ENCODE measurements around the gene ABCA1. TPM values are rescaled to one million over a fixed set of nuclear protein-coding genes. Genes with fewer than 3 reads are reported as not detected.
"Not testable (repeated sequence)": the region's sequence is repeated elsewhere in the genome, so short reads cannot be mapped to it uniquely, and the experiment has no call there.

Gene ABCA1
- total RNA-seq, 1 donor, result 73.1 TPM

DNA sequence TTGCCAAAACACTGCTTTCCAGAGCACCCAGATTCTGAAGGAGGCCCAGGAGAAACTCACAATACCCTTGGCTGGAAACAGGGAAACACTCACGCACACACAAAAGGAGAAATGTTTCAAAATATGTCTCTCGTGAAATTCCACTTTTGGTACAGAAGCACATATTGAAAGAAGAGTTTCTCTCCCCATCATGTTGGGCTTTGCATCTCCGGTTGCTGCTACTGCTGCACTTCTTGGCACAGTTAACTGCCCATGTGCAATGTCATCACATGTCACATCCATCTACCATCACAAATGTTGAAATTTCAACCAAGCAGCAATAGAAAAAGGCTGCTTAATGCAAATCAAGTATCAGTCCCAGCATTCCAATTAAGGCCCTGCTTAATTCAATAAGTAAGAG lies 72.1 kb downstream of the ABCA1 start:
- Histone ChIP-seq H3K27ac (ENCODE audit: low read depth, low read length) (no peak overlapping the region), H4K20me1 (ENCODE audit: insufficient read depth, low read length) (no peaks in the 10 kb centered on the region), H3K79me2 (ENCODE audit: insufficient read depth, low read length) (no peaks in the 10 kb centered on the region), H3K4me3 (ENCODE audit: insufficient read depth, low read length) (no peak overlapping the region), H3K4me2 (ENCODE audit: insufficient read depth, low read length) (no peak overlapping the region), H3K4me1 (ENCODE audit: insufficient read depth, low read length) (peaks cover 39% of the 10 kb centered on the region), H3K9me3 (ENCODE audit: low read depth, low read length) (no peaks in the 10 kb centered on the region), H3K36me3 (ENCODE audit: insufficient read depth, low read length) (no peaks in the 10 kb centered on the region), H3K27me3 (ENCODE audit: insufficient read depth, low read length) (no peaks in the 10 kb centered on the region), H2AFZ (ENCODE audit: low read length) (no peak overlapping the region)
- no peak for DNase-seq (ENCODE audit: insufficient read length, low spot score, missing footprints)
- TF ChIP-seq CTCF (IDR thresholded peaks at IDR 0.05; ENCODE audit: extremely low read depth, low read depth, low read length), result no peak

DNA sequence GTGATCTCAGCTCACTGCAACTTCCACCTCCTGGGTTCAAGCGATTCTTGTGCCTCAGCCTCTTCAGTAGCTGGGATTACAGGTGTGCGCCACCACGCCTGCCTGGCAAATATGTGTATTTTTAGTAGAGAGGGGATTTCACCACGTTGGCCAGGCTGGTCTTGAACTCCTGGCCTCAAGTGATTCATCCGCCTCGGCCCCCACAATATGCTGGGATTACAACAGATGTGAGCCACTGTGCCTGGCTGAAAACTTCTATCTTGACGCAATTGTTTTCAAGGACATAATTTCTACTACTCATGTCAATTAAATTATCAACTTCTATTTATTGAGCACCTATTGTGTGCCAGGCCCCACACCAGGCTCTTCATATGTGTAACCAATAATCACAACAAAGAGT lies 72.7 kb downstream of the ABCA1 start:
- H3K4me3 ChIP-seq (ENCODE audit: insufficient read depth, low read length); DNase-seq (ENCODE audit: insufficient read length, low spot score, missing footprints); H3K9me3 ChIP-seq (ENCODE audit: low read depth, low read length); H3K4me2 ChIP-seq (ENCODE audit: insufficient read depth, low read length); H3K36me3 ChIP-seq (ENCODE audit: insufficient read depth, low read length); H3K79me2 ChIP-seq (ENCODE audit: insufficient read depth, low read length); H3K27me3 ChIP-seq (ENCODE audit: insufficient read depth, low read length); H3K27ac ChIP-seq (ENCODE audit: low read depth, low read length); H2AFZ ChIP-seq (ENCODE audit: low read length); H4K20me1 ChIP-seq (ENCODE audit: insufficient read depth, low read length): not testable (repeated sequence)
- peaks cover 45% of the 10 kb centered on the region for H3K4me1 ChIP-seq (ENCODE audit: insufficient read depth, low read length)

- Histone ChIP-seq H3K27ac (ENCODE audit: low read depth, low read length) (no peak overlapping the region), H3K27me3 (ENCODE audit: insufficient read depth, low read length) (no peaks in the 10 kb centered on the region), H2AFZ (ENCODE audit: low read length) (no peak overlapping the region), H3K4me1 (ENCODE audit: insufficient read depth, low read length) (peaks cover 48% of the 10 kb centered on the region), H3K4me3 (ENCODE audit: insufficient read depth, low read length) (no peak overlapping the region), H3K4me2 (ENCODE audit: insufficient read depth, low read length) (no peak overlapping the region), H3K36me3 (ENCODE audit: insufficient read depth, low read length) (no peaks in the 10 kb centered on the region), H3K9me3 (ENCODE audit: low read depth, low read length) (no peaks in the 10 kb centered on the region), H3K79me2 (ENCODE audit: insufficient read depth, low read length) (no peaks in the 10 kb centered on the region), H4K20me1 (ENCODE audit: insufficient read depth, low read length) (no peaks in the 10 kb centered on the region)
- no peak for TF ChIP-seq CTCF (IDR thresholded peaks at IDR 0.05; ENCODE audit: extremely low read depth, low read depth, low read length)
- no peak for DNase-seq (ENCODE audit: insufficient read length, low spot score, missing footprints)
These were observed 73.3 kb downstream of the ABCA1 start for GRCh38 chr9:104854613-104855012.

DNA sequence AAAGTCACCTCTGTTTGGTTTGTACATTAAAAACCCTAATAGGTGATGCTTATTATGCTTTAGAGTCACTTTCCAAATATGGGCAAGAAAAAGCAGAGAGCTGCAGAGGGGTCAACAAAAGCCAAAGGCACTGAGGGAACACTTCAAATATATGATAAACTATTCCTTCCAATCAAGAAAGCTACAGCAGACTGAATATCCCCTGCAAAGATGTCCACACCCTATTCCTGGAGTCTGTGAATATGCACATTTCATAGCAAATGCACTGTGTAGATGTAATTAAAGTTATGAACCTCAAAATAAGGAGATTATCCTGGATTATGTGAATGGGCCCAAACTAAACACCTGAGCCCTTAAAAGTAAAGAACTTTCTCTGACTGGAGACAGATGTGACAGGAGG lies 74.3 kb downstream of the ABCA1 start:
- no peak overlapping the region for H3K4me3 ChIP-seq (ENCODE audit: insufficient read depth, low read length)
- no peak for TF ChIP-seq CTCF (IDR thresholded peaks at IDR 0.05; ENCODE audit: extremely low read depth, low read depth, low read length)
- no peak for DNase-seq (ENCODE audit: insufficient read length, low spot score, missing footprints)
- H3K4me1 ChIP-seq (ENCODE audit: insufficient read depth, low read length), result peaks cover 44% of the 10 kb centered on the region
- H3K9me3 ChIP-seq (ENCODE audit: low read depth, low read length), result no peaks in the 10 kb centered on the region
- H4K20me1 ChIP-seq (ENCODE audit: insufficient read depth, low read length), result no peaks in the 10 kb centered on the region
- H3K27me3 ChIP-seq (ENCODE audit: insufficient read depth, low read length), result no peaks in the 10 kb centered on the region
- no peaks in the 10 kb centered on the region for H3K36me3 ChIP-seq (ENCODE audit: insufficient read depth, low read length)
- H3K4me2 ChIP-seq (ENCODE audit: insufficient read depth, low read length), result no peak overlapping the region
- H3K27ac ChIP-seq (ENCODE audit: low read depth, low read length), result no peak overlapping the region
- H3K79me2 ChIP-seq (ENCODE audit: insufficient read depth, low read length), result no peaks in the 10 kb centered on the region
- H2AFZ ChIP-seq (ENCODE audit: low read length), result no peak overlapping the region

Data from osteoblast (primary cell).